ENCODE data around the gene AGAP1.
"Not testable (repeated sequence)": the region's sequence is repeated elsewhere in the genome, so short reads cannot be mapped to it uniquely, and the experiment has no call there.

The AGAP1 gene

DNA sequence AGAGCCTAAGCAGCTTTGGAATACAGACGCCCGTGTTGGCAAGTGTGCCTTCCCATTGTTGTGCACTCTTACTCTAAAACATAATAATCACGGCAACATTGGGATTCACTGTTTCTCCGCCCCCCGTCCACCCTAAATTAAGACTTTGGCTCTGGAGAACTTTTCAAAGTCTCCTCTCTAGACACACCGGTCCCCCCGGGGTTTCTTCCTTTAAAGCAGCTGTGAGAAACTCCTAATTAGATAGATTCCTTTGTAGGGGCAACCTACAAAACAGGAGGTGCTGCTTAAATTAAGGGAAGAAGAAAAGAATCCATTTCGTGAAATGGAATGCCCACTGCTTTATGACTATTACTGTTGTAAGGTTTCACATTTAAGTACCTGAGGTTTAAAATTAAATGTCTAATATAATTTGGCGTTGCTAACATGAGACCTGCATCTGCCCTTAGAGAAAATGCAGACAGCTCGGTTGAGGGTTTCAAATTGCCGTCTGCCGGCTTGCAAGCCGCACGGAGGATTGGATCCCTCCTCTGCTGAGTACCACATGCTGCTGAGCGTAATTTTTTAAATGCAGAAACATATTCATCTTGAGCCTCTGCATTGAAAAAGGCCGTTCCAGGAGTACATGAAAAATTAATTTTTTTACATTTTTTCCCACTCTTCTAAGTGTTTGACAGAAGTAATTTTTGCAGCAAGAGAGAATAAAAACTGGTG lies 441.1 kb downstream of the AGAP1 start:
- no peak for DNase-seq

GRCh38 chr2:235935773-235936172 lies 441.9 kb downstream of the AGAP1 start:
- DNase-seq, result no peak

- DNase-seq, result no peak
Measured at GRCh38 chr2:235936493-235936892, 442.6 kb downstream of the AGAP1 start.

DNA sequence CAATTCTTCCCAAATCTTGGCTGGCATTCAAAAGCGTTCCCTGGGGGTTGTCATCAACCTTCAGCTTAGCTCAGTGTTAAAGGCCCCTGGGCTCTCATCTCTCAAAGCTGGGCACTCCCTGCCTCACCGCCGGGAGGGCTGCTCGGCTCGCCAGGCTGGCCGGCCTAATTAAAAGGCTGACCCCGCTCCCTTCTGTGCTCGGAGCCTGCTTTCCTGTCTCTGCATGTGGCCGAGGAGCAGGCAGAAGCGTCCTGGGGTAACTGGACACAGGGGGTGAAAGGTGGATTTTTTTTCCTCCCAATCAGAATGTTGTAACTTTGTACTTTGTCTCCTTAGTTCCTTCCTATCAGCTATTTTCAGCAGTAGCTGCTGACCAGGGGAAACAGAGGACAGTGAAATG lies 443.2 kb downstream of the AGAP1 start:
- no peak for DNase-seq

DNA sequence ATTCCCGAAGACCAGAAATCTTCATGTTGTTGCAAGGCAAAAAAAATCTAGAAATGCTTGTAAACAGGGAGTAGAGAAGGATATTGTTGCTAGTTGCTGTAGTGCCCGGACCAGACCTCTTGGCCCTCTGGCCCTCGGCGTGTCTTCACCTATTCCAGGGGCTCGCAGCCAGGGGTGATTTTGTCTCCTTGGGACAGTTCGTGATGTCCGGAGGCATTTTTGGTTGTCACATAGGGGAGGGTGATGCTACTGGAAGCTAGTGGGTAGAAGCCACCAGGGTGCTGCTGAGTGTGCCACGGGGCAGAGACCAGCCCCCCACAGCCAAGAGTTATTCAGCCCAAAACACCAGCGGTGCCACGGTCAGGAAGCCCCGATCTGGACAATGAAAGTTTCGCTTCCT lies 443.7 kb downstream of the AGAP1 start:
- no peak for DNase-seq

- DNase-seq, result no peak
Measured at GRCh38 chr2:235937936-235938335, 444.1 kb downstream of the AGAP1 start.

GRCh38 chr2:235938611-235939010 lies 444.8 kb downstream of the AGAP1 start:
- no peak for DNase-seq

DNA sequence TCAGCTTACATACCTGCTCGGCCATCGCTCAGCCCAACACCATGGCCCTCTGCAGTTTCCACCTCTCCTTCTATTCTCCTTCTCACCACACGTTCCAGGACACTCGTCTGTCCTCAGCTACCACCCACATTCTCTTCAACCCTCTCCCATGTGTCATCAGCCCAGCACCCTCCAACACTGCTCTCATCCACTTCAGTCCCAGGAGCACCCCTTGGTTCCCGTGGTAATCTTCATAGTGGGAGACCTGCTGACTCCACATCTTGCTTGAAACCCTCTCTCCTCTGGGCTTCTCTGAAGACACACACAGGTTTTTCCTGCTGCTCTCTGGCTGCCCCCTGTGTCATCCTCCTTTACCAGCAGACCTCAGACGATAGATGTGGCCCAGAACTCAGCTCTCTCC lies 445.6 kb downstream of the AGAP1 start:
- DNase-seq, result no peak

GRCh38 chr2:235940330-235940729 lies 446.5 kb downstream of the AGAP1 start:
- no peak for DNase-seq

DNA sequence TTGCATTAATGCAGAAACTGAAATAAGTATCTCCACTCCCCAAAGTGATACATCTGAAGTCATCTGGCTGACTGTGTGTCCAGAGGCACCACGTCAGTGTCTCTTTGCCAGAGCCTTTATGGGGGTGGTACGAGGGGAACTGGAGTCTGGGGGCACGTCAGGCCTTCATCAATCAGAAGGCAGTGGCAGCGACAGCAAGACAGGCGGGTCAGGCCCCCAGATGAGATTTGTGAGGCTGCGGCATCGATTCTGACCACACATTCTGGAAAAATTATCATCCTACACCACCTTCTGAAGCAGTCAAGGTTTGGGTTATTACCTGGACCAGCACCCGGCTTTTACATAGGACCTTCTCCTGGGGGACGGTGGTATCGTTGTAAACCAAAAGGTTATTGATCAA lies 450.7 kb downstream of the AGAP1 start:
- DNase-seq, result no peak

GRCh38 chr2:235945608-235946140 lies 451.8 kb downstream of the AGAP1 start:
- no peak for DNase-seq

DNA sequence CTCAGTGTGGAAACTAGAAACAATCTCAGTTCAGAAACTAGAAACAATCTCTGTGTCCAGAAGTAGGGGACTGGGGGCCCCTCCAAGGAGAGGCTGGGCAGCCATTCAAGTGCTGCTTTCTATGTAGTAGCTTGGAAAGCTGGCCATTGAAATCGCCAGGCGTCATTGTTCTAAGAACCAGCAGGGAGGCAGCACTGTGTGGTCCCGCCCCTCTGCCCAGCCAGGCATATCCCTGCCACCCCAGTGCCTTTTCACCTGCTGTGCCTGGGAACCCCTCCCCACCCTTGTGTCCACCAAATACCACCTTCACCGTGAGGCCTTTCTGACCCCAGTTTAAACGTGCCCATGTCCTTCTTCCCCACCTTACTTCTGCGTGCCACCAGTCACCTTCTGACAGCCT lies 452.7 kb downstream of the AGAP1 start:
- no peak for DNase-seq

DNA sequence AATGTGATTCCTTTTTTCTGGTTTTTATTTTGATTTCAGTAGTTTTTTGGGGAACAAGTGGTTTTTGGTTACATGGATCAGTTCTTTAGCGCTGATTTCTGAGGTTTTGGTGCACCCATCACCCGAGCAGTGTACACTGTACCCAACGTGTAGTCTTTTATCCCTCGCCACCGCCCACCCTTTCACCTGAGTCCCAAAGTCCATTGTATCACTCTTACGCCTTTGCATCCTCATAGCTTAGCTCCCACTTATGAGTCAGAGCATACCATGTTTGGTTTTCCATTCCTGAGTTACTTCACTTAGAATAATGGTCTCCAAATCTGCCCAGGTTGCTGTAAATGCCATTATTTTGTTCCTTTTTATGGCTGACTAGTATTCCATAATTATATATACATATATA lies 453.2 kb downstream of the AGAP1 start:
- not testable (repeated sequence) for DNase-seq

GRCh38 chr2:235949567-235950472 lies 456.0 kb downstream of the AGAP1 start:
- no peak for DNase-seq

DNA sequence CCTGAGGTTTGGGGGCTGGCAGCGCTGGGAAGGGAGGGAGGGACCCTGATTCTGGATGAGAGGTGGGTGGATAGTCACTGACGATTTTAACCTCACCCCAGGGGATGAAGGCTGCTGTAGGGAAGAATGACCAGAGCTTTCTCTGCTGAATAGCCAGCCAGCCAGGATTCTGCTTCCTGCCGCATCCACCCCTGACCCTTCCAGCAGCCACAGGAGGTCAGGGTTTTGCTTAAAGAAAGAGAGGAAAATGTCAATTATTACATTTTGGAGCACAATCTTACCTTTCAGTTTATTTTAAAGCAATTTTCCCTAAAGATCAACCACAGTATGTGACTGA lies 456.6 kb downstream of the AGAP1 start:
- no peak for DNase-seq

DNA sequence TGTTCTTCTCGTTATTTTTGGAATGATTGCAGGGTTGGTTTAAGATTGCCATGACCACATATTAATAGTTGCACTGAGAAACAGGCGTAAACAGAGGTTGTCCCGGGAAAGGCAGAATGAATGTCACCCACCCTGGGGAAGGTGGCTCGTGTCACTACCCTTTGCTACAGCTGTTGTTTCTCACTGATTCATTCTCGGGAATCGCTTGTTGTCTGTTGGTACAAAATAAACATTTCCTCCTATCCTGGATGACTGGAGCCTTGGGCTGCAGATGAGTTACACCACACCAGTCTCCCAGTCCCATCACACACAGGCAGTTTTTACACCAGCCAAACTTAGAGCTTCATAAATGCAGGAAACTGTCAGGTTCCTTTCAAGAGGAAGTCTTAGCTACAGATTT lies 457.6 kb downstream of the AGAP1 start:
- DNase-seq, result no peak

- no peak for DNase-seq
Measured at GRCh38 chr2:235951982-235952381, 458.1 kb downstream of the AGAP1 start.

- no peak for DNase-seq
Measured at GRCh38 chr2:235952714-235953113, 458.9 kb downstream of the AGAP1 start.

DNA sequence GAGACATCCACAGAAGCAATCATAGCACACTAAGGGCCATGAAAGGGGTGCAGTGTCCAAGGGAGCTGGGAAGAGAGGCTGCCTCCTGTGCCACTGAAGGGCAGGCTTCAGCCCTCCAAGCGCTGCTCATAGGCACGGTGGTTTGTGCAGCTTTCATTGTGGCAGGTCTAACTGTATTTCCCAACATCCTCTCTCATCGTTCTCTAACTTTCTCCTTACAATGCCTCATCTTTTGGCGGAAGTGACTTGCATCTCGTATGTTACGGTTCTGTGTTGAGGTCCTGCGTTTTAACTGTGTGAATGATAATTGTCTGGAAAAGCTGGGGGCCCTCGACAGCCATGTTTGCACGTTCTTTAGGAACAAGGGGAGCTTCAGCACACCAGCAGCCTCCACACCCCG lies 460.4 kb downstream of the AGAP1 start:
- no peak for DNase-seq

GRCh38 chr2:235954888-235955480 lies 461.1 kb downstream of the AGAP1 start:
- DNase-seq, result no peak

DNA sequence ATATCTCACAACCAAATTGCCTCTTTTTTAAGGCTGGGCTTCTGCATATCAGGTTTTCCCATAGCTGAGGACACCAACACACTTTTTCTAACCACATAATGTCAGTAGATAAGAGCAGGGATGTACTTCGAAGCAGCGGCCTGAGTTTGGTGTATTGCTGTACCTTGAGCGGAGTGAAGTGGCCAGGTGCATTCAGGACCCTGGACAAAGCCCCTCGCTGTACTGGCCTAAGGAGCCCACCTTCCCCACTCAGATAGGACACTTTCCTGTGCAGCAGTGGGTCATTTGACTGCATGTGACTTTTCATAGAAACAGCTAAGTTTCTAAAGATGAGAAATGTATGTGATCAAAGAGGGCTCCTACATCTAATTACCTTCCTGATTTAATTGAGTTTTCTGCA lies 461.8 kb downstream of the AGAP1 start:
- no peak for DNase-seq

DNA sequence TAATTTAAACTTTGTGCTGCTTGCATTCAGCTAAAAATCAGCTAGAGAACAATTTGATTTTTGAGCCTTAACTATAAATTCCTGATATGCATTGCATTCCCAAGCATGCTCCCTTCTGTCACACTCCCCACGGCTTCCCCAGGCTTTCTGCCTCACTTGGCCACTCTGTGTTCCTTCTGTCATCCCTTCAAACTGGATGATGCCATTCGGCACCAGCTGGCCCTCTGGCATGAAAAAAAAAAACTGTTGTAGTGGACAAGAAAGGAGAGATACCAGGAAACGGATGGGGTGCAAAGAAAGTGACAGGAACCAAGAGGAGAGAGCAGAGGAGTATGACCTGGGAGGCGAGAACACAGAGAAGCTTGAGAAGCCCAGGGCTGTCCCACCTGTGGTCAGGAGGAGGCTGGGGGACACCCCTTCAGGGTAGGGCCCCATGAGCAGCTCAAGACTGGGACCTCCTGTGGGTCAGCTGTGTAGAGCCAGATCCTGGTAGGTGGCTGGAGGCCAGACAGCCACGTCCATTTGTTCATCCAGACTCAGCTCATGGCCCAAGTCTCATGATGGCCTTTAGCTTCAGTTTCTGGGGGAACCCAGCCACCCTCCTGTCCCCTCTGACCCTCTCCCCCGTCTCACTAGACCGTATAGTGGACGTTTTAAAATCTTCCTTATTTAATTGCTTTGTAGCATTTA lies 462.6 kb downstream of the AGAP1 start:
- DNase-seq, result no peak

DNA sequence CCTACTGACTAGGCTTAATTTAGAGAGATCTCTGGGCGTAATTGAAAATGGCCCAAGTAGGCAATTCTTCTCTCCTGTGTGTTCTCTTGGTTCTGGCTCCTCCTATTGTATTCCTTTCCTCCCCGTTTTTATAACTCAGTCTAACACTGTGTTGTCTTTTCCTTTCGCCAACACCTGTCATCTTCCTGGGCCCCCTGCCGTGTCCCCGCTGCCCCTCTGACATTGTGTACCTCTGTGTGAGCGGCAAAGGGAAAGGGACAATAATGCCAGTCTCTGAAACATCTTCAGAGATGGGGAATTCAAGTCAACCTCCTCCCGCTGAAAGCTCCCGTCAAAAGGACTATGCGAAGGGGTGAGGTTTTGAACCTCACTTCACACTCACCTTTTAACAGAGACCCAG lies 463.4 kb downstream of the AGAP1 start:
- DNase-seq, result no peak
